ENCODE measurements around the gene CPS1.

Gene CPS1

DNA sequence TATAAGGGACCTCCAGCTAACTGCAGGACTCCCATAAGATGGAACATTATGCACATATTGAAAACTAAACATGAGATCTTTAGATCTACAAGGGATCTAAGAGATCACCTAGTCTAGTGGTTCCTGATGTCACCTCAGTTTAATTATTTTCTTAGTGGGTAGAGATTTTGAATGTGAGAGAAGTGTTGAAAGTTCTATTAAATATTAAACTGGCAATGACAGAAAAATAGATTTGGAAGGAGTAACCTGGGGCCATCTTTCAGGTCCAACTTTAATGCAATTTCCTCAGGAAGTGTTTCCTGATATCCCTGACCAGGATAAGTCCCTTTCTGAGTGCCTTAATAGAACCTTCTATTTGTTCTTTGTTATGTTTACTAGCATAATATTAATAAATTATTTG lies 29.1 kb upstream of the CPS1 start:
- TF ChIP-seq, protein P1, sequence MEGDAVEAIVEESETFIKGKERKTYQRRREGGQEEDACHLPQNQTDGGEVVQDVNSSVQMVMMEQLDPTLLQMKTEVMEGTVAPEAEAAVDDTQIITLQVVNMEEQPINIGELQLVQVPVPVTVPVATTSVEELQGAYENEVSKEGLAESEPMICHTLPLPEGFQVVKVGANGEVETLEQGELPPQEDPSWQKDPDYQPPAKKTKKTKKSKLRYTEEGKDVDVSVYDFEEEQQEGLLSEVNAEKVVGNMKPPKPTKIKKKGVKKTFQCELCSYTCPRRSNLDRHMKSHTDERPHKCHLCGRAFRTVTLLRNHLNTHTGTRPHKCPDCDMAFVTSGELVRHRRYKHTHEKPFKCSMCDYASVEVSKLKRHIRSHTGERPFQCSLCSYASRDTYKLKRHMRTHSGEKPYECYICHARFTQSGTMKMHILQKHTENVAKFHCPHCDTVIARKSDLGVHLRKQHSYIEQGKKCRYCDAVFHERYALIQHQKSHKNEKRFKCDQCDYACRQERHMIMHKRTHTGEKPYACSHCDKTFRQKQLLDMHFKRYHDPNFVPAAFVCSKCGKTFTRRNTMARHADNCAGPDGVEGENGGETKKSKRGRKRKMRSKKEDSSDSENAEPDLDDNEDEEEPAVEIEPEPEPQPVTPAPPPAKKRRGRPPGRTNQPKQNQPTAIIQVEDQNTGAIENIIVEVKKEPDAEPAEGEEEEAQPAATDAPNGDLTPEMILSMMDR (IDR thresholded peaks at IDR 0.05; ENCODE audit: borderline replicate concordance, insufficient read depth, low read depth, low read length) = no peak
- no peak overlapping the region for H3K4me3 ChIP-seq (ENCODE audit: low read depth, low read length)

DNA sequence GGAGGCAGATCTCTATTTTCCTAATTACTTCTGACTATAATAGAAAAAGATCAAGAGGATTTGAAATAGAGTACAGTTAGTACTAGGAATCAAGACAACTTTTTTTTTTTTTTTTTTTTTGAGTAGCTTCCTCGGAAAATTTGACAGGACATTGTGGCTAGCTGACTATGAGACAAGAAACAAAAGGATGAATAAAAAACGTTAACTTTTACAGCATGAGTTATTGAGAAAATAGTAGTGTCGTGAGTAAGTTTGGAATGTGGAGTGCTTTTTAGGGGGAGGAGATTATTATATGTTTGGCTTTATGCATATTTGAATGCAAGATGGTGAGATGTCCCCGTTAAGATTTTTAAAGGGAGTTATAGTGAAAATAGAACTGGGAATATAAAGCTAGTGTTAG lies 27.7 kb upstream of the CPS1 start:
- H3K4me3 ChIP-seq (ENCODE audit: low read depth, low read length) = no peak overlapping the region
- TF ChIP-seq, protein P1 (IDR thresholded peaks at IDR 0.05; ENCODE audit: borderline replicate concordance, insufficient read depth, low read depth, low read length) = no peak

DNA sequence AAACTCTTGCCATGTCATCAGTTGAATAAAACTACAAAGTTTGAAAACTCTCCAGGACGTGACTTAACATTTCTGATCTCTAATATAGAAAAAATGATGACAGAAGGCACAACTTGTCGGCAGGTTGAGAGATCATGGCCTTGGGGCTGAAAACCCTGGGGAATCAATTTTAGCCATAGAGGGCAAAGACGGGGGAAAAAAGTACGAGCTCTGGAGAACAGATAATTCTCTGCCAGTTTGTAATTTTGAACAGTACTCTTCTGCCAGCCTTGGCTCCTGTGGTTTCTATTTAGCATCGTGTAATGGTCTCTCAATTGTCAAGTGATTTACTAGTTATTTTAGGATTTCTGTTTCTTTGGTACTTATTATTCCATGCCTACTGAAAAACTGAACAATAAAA lies 25.3 kb upstream of the CPS1 start:
- H3K4me3 ChIP-seq (ENCODE audit: low read depth, low read length) = no peak overlapping the region
- TF ChIP-seq, protein P1 (IDR thresholded peaks at IDR 0.05; ENCODE audit: borderline replicate concordance, insufficient read depth, low read depth, low read length) = no peak

DNA sequence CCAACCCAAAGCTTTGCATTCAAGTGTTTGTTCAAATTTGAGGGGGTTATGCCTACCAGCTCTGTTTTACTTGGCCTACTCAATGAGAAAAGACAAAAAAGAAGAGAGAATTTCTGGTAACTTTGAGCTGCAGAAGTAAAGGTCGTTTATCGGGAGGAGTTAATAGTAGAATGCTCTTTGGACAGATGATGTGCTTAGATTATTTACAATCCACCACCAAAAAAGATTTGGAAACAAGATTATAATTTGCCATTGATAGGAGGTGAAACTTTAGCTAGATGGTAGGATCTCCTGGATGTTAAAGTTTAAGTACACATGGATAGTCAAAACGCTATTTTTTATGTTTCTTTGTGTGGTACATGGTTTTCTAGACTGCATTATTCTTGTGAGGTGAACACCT lies 24.9 kb upstream of the CPS1 start:
- no peak overlapping the region for H3K4me3 ChIP-seq (ENCODE audit: low read depth, low read length)
- TF ChIP-seq, protein P1 (IDR thresholded peaks at IDR 0.05; ENCODE audit: borderline replicate concordance, insufficient read depth, low read depth, low read length) = no peak

DNA sequence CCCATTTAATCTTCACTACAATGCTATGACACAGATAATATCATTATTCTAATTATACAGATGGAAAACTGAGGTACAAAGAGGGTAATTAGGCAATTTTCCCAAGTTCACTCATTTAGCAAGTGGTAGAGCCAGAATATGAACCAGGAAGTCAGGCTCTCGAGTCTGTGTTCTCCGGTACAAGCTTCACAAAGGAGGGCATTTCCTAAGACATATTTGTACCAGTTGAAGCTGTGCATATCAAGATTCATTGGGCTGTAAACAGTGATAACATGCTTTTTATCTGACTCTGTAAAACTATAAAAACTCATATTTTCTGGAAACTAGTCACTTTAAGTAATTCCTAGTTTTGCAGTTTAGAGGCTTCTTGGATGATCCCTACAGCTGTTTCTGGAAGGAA lies 23.0 kb upstream of the CPS1 start:
- H3K4me3 ChIP-seq (ENCODE audit: low read depth, low read length) = no peak overlapping the region
- TF ChIP-seq, protein P1 (IDR thresholded peaks at IDR 0.05; ENCODE audit: borderline replicate concordance, insufficient read depth, low read depth, low read length) = no peak

DNA sequence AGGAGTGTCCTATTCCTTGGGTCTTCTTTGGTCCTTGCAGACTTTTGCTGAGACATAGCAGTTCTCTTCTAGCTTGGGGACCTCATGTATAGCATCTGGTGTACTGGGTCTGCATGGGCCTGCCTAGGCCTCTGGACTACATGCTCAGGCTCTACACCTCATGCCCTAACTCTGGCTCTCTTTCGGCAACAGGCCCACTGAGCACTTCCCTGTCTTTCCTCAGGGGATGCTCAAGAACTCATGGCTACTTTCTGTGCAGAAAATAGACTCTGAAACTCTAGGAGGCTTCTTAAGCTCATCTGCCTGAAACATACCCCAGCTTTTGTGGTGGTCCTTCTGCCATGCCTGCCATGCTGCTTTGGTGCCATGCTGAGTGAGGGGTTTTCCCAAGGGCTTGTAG lies 21.5 kb upstream of the CPS1 start:
- TF ChIP-seq, protein P1 (IDR thresholded peaks at IDR 0.05; ENCODE audit: borderline replicate concordance, insufficient read depth, low read depth, low read length) = no peak
- H3K4me3 ChIP-seq (ENCODE audit: low read depth, low read length) = no peak overlapping the region

DNA sequence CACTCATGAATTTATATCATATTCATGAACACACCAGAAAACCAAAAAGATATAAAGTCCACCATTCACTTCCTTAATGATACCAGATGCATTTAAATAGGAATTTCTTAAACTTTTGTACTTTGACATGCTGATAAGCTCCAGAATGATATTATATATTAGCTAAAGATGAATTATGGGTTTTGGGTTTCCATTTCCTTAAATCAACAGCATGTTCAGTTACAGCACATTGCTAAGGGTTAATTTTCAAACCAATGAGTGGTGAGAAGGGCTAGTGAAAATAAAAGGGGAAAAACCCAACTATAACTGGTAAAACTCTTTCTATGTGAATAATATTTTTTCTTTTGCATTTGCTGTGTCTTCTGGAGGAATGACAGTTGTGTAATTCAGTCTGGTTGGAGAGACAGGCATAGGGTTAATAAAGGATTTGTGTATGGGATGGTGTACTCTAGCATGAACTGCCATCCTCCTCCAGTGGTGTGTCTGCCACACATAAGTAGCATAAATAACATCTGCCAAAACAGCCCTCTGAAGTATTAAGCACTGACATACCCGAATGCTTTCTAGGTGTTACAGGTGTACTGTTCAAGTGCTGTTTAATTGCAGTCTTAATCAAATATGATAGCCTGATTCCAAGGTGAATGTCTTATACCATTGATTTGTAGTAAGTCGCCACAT lies 19.3 kb upstream of the CPS1 start:
- TF ChIP-seq, protein P1 (IDR thresholded peaks at IDR 0.05; ENCODE audit: borderline replicate concordance, insufficient read depth, low read depth, low read length) = no peak
- H3K4me3 ChIP-seq (ENCODE audit: low read depth, low read length) = no peak overlapping the region
